IPS-NIHi11 (cell line): ENCODE results near the gene OTOG.

Source experiments
- DNase-seq: peaks from one replicate; pipeline ENCODE4 v3.0.0; 2012; ENCODE audit warnings: mixed read lengths, low spot score

The OTOG gene, protein sequence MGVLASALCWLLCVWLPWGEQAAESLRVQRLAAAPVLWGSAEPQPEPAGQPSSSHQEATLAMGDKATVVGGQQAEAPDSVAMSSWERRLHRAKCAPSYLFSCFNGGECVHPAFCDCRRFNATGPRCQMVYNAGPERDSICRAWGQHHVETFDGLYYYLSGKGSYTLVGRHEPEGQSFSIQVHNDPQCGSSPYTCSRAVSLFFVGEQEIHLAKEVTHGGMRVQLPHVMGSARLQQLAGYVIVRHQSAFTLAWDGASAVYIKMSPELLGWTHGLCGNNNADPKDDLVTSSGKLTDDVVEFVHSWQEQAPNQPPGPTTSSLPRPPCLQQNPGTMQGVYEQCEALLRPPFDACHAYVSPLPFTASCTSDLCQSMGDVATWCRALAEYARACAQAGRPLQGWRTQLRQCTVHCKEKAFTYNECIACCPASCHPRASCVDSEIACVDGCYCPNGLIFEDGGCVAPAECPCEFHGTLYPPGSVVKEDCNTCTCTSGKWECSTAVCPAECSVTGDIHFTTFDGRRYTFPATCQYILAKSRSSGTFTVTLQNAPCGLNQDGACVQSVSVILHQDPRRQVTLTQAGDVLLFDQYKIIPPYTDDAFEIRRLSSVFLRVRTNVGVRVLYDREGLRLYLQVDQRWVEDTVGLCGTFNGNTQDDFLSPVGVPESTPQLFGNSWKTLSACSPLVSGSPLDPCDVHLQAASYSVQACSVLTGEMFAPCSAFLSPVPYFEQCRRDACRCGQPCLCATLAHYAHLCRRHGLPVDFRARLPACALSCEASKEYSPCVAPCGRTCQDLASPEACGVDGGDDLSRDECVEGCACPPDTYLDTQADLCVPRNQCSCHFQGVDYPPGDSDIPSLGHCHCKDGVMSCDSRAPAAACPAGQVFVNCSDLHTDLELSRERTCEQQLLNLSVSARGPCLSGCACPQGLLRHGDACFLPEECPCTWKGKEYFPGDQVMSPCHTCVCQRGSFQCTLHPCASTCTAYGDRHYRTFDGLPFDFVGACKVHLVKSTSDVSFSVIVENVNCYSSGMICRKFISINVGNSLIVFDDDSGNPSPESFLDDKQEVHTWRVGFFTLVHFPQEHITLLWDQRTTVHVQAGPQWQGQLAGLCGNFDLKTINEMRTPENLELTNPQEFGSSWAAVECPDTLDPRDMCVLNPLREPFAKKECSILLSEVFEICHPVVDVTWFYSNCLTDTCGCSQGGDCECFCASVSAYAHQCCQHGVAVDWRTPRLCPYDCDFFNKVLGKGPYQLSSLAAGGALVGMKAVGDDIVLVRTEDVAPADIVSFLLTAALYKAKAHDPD (N-terminal part only)

DNA sequence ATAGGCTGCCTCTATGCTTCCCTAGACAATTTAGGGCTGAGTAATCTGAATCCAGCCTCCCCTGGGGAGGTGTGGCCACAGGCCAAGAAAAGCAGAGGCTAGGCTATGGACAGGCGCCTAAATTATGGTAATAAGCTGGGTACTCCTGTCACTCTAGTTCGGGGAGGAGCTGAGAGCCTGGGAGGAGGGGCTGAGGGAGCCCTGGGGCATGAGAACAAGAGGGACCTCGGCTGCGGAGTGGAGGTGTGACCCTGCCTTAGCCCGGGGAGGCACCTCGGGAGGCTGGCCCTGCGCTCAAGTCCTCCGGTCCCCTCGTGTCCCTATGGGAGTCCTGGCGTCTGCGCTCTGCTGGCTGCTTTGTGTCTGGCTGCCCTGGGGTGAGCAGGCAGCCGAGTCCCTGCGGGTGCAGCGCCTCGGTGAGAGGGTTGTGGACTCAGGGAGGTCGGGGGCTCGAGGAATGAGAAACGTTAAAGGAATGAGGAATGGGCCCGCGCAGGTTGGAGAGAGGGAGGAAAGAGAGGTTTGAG, at the start of gene OTOG:
OTOG (plus strand) TSS at position 209 of the 527 bp plus-strand sequence; CDS start at position 323, 114 bp downstream.
- peak; percentile 87 for DNase-seq

DNA sequence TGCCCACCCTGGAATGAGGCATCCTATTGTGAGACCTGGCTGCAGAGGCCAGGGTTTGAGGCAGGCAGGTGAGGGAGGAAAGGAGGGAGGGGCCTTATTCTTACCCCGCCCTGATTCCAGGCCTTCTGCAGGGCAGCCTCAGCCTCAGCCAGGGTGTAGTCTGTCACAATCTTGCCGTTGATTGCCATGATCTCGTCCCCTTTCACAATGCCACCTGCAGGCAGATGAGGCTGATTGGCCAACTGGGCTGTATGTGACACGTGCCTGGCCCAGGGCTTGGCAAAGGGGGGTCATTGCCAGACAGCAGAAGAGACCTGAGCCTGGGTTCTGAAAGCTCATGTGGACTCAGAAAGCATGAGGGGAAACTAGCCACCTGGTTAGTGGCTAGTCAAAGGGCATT, 49.0 kb upstream of the OTOG start:
- no peak for DNase-seq

DNA sequence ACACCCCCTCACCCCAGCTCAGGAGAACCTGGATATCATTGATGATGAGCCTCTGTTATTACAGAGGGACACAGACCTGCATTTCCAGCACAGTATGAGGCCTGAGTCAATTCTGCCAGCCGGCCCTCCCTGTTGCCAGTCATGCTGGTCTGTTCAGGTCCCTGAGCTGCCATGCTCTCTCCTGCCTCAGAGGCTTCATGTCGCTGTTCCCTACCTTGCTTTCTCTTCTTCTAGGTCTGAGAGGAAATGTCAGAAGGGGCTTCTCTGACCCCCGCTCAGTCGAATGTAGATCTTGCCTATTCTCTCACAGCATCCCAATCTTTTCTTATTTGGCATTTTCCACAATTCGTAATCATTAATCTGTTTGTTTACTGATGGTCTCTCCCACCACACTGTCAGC, 48.6 kb upstream of the OTOG start:
- peak; percentile 50 for DNase-seq

DNA sequence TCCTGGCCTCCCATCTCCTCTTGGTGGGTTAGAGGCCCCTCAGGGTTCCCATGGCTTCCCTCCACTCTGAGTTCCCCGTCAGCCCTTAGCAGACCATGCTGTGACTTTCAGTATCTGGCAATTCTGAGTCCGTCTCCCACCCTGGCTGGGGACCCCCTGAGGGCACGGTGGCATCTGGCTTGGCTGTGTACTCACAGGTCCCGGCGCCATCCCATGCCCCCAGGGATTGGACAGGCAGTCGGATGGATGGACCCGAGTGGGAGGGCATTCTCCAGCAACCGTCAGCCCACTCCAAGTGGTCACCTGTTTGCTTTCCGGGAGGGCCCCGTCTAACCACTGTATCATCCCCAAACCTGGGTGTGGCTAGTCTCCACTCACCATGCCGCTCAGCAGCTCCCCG, 46.4 kb upstream of the OTOG start:
- DNase-seq, result no peak

DNA sequence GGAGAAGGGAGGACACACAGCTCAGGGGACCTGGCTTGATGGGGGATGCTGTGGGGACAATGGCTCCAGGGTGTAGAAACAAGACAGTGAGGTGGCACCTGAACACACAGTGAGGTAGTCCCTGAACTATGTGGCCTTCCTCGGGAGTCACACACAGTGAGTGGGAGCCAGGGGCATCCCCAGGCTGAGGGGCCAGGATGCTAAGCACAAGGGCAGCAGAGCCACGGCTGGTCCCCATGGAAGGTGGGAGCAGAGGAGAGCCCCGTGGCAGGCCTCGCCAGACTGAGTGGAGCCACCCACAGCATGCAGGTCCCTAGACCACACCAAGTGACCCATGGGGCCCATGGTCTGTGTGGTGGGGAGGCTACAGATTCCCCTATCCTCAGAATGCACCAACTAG, 44.4 kb upstream of the OTOG start:
- no peak for DNase-seq

DNA sequence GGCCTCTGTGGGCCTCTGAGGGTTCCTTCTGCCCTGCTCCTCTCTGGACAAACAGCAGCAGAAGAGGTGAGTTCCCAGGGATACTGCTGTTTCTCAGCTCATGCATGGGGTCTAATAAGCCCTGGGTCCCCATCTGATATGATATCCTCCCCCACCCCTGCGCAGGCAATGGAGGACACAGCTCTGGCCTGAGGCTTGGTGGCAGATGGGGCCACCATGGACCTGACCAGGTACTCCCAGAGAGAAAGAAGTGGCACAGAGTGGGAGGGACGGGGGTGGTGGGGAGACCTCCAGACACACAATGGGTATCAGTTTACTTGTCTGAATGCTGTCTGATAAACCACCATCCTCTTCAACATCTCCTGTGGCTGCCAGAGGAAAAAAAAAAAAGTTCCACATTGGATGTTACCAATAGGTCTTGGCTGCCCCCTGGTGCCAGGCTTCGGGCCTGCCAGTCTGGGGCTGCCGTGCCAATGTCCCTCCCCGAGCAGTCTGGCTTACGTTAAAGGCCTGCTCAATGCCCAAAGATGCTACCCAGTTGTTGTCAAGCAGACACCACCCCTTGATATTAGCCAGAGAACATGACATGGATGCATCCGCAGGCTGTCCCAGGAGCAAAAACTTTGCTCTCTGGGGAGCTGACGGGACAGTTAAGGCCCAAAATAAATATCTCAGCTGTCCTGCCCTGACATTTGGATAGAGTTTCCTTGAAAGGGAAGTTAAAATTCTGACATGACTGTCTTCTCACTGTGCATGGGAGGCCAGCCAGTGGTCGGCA, 42.5 kb upstream of the OTOG start:
- peak; percentile 85 for DNase-seq

DNA sequence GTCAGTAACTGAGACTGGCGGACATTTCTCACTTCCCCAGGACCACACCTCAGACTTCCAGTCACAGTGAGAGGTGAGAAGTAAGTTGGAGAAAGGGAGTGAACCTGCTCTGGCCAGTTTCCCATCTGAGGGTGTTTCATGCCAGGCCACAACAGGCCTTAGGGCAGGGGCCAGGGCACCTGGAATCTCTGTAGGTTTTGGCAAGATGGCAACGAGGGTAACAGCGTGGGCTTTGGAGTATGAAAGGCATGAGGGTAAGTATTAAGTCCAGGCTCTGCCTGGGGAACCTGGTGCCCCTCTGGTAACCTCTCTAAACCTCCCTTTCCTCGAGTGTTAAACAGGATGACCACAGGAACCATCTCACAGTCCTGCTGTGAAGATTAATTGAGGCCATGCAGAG, 41.9 kb upstream of the OTOG start:
- DNase-seq, result no peak

DNA sequence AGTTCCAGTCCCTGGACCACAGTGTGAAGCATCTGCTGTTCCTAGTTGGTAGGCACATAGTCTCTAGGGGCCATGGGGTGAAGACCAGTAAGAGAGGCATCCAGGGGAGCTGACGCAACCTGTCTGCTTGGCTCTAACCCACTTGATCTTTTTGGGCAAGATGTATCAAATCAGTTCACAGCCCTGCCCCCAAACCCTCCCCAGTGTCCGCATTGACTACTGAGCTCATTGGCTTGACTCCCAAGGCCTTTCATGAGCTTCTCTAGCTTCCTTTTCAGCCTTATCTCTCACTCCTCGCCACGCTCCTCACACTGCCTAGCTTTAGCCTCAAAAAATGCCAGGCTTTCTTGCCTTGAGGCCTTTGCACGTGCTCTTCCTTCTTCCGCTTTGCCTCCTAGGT, 40.7 kb upstream of the OTOG start:
- no peak for DNase-seq

DNA sequence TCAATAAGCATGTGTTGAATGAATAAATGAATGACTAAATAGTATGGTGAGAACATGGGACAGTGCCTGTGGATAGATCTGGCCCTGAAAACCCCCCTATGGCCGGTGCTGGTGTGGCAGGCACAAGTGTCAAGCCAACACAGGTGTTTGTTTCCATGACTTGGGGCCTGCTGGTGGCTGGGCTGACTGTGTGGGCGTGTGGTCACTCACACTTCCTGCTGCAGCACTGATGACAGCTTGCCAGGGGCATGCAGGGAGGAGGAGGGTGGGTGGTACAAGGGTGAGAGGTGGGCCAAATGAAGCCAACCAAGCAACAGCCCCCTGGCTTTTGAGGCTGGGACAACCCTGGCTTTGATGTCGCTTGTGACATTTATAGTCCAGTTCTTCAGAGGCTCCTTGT, 40.1 kb upstream of the OTOG start:
- peak; percentile 30 for DNase-seq

DNA sequence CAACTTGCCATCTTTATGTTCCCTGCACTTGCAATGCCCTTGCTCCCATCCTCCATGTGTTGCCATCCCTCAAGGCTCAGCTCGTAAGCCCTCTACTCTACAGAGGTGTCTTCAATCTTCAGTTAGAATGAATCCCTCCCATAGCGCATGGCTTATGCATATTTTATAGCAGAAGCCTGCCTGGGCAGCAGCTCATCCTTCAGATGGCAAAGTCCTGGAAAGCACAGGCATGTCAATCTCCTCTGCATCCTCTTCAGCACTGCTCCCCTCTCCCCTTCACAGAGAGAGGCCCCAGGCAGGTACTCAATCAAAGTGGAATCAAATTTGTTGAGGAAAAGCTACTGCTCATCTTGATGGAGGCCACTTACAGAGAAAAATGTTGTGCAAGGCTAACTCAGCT, 39.3 kb upstream of the OTOG start:
- DNase-seq, result no peak

DNA sequence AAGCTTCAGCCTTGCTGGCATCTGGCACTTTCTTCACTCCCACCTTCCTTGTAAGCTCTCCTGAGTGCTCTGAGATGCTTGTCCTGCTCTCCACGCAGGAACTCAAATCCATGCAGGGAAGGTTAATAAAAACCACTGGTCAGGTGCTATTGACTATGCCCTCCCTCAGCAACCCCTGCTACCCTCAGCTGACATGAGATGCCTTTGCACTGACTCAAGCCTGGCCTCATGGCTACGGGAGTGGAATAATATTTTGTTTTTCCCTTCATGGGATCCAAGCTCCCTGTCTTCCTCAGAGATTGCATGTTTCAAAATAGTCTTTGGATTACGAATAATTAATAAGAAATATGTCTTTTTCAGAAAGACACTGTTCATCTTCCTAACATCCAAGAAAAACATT, 38.8 kb upstream of the OTOG start:
- DNase-seq, result no peak

DNA sequence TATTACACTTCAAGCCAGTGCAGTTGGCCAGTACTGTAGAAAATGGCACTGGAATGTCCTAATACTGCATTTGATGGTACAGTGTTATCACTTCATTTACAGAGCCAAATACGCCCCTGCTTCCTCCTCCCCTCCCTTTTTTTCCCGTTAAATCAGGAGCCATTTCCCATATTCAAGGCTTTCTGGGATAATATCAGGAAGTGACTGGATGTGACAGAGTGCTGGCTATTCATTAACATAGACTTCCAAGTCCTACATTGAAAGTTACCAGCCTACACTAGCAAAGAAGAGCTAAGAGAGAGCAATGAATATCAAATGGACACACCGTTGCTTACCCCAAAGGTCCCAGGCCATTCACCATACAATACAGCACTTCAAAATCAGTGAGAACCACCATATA, 38.3 kb upstream of the OTOG start:
- DNase-seq, result no peak

DNA sequence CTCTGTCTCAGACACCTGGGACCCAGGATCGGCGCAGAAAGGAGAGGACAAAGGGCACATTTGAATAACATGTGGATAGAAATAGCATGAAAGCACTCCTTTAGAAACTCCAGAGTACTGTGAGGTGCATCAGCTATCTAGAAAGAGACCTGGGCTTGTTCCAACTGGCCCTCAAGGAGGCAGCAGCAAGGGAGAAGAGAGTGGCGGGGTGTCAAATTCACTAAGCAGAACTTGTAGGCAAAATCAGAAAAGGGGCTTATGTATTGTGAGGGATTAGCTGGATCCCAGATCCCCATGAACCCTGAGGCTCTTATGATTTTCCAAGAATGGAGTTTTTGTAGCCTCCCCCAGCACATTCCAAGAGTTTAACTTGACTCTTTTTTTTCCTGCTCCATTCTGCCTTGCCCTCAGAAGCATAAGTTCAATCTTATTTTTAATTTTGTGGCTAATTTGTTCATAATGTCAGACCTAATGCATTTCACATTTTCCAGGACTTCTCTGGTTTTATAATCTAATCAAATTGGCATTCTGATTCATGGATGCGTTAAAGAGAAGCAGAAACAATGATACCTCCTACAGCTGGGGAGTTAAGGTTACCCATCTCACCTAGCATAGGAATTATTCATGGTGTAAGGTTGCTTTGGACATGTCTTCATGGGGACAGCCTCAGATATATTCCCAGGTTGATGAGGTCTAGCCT, 36.4 kb upstream of the OTOG start:
- no peak for DNase-seq

DNA sequence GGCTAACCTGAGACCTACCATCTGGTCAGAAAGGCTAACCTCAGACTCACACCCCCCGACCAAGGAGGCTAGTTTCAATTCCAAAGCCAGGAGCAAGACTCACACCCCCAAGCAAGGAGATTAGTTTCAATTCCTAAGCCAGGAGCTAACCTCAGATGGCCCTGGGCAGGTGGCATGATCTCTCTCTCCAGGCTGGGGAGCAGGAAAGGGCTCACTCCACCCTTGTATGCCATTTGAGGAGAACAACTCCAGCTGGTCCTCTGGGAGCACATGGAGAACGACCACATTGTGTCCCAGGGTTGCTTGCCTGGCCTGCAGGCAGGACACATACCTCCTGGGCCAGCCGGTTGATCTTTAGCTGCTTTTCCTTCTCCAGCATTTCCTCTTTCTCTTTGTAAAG, 35.5 kb upstream of the OTOG start:
- DNase-seq, result no peak

DNA sequence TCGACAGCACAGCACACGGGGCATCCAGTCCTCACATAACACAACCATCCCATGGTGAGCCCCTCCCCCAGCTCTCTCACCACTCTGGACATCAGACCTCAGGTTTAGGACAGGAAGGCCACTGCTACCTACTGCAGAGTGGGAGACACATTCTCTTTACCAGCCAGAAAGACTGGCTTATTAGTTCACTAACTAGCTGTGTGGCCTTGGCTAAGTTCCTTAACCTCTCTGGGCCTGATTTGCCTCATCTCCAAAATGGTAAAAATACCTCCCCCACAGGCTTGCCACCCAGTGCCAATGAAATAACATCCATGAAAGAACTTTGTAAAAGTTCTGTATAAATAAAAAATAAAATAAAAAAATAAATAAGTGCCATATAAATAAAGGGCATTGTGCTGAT, 35.0 kb upstream of the OTOG start:
- no peak for DNase-seq

DNA sequence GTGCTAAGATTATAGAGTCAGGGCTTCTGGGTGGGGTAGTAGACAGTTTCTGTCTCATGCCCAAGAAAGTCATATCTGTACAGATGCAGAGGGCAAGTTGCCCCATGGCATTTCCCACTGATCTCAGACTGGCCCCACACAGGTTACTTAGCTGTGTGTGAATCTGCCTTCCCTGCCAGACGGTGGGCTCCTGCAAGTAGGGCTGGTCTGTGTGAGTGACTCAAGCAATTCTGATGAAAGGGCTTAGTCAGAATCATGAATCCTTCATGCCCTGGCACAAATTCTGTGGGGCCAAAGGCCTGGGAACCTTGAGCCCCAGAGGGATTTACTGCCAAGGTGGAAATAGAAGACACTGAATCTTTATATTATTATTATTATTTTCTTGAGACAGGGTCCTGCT, 33.2 kb upstream of the OTOG start:
- DNase-seq, result no peak

DNA sequence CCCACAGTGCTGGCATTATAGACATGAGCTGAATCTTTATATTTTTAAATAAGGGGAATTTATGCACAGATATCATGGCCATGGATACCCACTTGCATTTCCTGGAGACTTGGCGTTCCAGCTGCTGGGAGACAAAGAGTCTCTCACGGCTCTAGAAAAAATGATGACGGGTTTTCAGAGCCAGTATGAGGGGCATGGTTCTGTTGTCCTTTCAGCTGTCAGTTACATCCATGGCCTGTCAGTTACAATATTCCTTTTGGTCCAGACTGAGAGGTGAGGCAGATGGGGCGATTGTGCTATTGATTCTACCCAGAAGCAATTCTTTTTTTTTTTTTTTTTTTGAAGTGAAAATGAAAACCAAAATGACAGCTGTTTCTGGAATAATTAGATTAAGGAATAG, 32.6 kb upstream of the OTOG start:
- DNase-seq, result no peak

DNA sequence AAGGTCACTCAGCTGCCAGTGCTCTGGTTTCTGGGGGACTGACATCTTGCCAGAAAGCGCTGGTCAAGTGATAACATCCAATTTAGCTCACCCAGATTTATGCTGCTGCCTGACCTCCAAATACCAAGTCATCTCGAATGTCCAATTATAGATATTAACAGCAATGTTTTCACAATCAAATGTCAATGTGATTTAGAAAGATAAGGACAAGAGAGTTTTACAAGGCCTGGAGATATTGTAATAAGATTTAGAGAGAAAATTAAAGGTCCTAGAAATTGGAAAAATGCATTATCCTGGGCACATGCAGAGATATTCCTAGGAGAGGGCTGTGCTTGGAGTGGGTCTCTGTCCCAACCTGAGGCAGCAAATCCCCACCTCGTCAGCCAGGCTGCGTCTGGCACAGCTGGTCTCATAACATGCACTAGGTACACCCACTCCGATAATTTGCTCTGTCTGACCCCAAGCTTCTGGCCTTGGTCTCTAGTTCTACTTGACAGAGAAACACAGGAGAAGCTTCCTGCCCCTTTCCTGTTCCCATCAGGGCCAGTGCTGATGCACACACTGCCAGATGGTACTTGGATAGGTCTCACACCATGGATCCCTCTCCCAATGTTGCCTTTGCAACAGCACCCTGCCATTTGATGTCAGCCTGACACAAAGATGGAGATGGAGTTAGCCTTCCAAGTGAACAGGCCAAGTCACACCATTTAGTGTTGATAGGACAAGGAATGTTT, 31.4 kb upstream of the OTOG start:
- DNase-seq, result no peak

DNA sequence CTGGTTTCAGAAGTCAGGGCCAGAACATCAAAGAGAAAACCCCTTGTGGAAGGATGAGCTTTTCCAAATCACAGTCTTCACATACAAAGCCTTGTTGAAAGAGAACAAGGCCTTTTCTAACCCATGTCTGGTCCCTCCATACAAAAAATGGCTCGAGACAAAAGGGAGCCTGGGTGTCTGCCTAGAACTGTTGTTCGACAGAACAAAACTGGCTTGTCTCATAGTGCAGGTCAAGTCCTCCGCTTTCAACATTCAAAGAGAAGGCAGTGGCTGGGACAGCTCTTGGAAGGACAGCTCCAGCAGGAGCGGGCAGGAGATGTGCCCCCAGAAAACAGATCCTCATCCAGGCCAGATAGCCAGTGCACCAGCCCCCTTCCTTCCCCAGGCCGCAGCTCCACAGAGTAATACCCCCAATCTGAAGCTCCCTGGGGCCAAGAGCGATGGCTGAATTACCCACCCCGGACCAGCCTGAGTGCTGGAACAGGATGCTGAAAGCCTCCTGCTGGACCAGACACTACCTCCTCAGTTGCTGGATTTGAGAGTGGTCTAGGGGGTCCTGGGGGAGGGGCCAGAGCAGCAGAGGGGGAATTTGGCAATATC, 30.4 kb upstream of the OTOG start:
- DNase-seq, result no peak

DNA sequence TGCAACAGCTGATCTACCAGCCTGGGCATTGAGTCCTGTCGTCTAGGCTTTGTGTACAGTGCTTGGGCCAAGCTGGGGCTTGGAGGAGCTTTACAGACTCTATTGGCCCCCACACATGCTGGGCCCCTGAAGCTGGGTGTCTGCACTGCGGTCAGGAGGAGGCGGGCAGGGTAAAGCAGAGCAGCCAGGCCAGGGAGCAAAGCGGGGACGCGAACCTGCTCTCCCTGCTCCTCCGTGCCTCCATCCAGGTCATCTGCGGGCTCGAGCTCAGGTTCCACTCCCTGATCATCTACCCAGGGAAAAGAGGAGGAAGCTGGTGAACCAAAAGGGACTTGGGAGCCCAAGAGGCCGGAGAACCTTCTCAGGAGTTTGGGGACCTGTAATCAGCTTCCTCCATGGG, 29.9 kb upstream of the OTOG start:
- no peak for DNase-seq
